ENCODE results near the gene MME.
"Not testable (repeated sequence)": the region's sequence is repeated elsewhere in the genome, so short reads cannot be mapped to it uniquely, and the experiment has no call there.

MME gene

DNA sequence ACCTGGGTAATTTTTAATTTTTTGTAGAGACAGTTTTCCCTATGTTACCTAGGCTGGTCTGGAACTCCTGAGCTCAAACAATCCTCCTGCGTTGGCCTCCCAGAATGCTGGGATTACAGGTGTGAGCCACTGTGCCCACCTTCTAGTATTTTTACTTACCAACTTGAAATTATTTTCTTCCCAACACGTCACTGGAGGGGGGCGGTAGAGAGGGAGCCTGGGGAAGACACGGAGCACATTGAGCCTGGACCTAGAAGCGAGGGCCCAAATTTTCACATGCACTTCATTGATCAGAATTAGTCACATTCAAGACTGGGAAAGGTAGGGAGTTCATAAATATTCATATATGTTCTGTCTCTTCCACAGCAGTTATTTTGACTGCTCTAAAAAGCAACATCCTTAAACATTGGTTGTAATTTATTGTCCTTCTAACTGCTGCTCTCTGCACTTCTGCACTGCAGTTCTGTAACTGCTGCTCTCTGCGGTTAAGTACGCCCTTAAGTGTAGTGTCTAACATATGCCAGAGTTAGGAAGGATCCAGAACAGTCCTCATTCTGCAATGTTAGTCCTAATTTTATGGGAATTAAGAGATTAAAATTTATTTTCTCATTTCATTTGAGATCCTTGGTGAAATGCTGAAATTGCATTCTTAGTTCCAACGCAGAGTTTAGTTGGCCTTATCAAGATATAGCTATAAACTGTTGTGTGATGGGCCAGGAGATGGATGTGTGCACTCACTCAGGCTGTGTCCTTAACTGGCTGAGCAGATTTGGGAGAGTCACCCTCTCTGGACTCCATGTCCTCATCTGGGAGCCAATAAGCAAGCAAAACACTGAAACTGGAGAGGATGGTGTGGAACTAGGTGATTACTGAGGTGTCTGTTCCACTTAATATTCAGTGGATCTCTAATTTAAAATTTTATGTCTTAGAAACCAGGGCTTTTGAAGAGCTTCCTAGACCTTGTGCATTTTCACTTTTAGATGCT is 115.1 kb downstream of the MME start:
- ATAC-seq = no peak

DNA sequence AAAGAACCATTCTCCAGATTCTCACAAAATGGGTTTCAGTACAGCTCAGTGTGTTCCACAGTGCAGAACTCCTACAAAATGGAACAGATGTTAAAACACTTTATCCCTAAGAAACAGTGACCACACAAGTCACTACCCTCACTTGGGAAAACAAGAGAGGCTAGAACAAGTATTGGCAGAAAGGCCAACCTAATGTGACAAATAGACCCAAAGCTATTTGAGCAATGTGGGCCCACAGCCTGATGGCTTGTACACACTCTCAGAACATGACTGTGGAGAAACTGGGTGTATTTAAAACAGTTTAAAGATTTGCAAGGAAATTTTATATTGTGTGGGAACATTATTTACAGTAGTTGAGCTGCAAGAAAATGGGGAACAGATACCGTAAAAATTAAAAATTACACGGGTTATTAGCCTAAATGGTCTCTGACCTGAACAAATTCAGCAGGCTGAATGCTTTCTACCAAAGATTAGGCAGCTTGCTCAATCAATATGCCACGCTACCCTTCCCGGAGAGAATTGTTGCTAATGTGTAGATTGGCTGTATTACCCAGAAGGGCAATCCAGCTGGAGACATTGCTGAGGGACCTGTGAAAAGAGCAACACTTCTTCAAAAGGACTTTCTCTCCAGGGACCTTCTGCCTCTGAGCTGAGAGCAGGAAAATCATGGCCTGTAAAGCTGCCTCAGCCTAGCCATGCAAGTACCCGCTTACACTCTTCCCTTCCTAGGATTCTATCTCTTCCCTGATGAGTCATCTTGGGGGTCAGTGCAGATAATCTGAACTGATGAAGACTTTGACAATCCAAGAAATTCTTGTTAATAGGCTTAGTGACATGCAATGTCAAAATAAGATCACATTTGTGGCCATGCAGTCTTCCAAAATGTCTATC is 116.3 kb downstream of the MME start:
- no peak for ATAC-seq

DNA sequence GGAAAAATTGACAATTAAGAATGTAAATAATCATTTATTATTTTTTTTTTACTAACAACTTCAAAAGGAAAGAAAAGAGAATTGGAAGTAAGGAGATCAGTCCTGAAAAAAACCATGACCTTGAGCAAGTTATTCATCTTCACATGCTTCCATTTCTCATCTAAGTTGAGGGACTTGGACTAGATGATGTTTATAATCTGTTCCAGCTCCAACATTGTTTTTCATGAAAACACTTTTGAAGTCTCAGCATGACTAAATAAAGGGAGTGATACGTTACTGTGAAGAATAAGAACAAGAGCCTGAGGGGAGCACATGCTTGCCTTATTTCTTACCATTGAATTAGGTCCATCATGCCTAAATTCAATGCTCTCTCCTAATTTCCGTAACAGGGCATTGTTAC is 117.7 kb downstream of the MME start:
- no peak for ATAC-seq

DNA sequence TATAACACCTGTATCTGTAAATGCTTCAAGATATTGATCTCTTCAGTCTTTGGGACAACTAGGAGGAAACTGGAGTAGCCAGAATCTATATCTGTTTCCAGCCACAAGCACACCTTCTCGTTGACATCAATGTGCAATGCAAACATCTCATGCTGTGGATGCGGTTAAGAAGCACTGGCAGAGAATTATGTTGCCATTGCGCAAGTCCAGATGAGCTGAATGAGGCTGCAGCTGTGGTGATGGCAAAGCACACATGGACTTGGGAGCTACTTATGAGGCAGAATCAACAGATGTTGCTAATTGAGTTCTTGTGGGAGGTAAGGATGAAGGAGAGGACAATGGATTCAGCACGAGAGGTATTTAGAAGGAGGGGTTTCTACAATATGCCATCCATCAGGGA is 122.5 kb downstream of the MME start:
- ATAC-seq = no peak

DNA sequence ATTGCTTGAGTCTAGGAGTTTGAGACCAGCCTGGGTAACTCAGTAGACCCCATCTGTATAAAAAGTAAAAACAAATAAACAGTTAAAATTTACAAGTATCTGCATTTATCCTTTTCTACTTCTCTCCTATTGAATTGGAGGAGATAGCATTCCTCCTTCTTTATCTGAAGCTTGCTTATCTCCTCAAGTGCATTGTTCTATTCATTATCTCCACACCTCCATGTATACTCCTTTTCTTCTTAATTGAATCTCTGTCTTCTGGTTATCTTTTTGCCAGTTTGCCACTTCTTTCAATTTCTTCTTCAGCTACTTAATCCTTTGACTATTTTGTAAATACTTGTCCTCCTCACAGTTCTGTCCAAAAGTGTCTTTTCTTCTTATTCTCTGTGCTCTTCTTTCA is 124.7 kb downstream of the MME start:
- ATAC-seq = no peak

DNA sequence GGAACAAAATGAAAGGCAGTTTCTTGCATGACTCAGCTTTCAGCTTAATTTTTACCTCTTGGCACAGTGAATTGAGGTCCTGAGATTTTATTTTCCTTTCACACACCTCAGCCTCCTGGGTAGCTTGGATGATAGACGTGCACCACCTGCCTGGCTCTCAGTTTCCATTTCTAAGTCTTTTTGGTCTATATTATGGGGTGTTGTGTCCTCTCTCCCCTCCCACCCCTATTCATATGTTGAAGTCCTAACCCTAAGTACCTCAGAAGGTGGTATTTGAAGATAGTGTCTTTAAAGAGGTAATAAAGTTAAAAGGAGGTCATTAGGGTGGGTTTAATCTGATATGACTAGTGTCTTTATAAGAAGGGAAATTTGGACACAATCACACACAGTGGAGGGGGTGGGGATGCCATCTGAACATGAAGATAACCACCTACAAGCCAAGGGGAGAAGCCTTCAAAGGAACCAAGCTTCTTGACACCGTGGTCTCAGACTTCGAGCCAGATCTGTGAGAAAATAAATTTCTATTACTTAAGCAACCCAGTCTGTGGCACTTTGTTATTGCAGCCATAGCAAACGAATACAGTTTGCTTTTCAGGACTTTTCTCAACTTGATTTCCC is 128.2 kb downstream of the MME start:
- ATAC-seq = no peak

DNA sequence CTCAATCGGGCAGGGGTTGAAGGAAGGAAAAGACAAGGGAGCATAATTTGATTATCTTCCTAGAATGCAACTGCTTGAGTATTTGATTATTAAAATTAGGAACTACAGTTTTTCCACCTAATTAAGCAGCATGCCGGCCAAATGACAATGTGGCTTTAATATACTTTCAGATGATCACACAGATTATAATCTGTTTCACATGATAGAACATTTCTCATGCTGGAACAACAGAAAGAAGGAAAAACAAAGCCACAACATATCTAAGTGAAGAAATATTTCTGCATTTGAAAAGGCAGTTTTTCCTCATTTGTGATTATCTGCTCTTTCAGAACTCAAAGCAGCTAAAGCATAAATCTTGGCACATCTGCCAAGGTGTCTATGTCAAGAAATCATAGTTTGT is 130.6 kb downstream of the MME start:
- ATAC-seq = no peak

DNA sequence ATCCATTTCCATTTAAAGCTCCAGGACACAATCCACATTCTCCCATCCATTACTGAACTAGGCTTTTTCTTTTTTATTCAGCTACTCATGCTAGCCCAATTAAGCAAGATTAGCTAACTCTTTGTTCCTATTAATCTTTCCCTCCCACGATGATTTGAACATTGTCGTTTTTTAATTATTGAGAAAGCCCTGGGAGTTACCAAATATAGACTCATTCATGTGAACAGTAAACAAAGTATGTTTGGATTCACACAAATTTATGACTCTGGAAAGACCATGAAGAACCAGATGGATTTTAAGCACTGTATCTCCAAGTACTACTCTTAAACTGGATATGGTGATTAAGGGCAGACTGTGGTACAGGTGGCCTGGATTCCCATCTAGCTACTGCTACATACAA is 131.1 kb downstream of the MME start:
- no peak for ATAC-seq

DNA sequence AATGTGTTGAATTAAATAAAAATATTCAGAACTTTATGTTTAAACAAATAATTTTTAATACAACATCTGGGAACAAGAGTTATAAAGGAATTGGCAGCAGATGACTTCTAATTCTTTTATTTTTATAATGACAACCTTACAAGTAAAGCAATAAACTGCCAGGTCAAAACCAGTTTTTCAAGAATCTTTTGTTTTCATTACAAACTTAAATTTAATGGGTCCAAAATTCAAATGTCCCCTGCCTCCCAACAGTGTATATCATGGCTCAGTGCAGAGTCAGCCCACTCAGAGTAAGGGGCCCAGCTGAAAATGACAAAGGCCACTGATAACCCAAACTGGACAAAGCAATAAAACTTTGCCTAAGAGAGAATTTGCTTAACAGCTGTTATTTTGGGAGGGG is 131.8 kb downstream of the MME start:
- no peak for ATAC-seq

DNA sequence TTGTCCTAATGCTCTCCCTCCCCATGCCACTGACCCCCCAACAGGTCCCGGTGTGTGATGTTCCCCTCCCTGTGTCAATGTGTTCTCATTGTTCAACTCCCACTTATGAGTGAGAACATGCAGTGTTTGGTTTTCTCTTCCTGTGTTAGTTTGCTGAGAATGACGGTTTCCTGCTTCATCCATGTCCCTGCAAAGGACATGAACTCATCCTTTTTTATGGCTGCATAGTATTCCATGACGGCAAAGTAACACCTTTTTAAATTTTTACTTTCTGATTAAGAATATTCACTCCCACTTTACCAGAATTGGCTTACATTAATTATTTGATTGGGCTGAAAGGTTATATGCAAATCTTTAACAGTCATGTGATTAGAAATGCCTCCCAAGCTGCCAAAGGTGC is 135.9 kb downstream of the MME start:
- ATAC-seq = not testable (repeated sequence)

DNA sequence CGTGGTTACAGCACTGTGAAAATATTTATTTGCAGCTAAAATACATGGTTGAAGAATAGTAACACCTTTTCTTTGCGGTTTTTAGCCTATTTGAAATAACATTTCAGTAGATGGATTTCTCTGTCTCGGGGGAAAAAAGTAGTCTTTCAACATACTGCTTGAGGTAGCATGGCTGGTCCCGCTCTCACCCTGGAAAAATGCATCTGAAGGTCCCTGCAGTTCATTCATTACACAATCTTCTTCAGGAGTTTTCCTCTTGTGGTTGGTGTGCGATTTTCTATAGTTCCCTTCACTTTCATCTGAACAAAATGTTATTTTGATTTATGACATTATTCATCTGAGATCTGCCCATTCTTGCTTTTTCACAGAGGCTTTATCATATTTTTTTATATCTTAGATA is 137.5 kb downstream of the MME start:
- no peak for ATAC-seq

DNA sequence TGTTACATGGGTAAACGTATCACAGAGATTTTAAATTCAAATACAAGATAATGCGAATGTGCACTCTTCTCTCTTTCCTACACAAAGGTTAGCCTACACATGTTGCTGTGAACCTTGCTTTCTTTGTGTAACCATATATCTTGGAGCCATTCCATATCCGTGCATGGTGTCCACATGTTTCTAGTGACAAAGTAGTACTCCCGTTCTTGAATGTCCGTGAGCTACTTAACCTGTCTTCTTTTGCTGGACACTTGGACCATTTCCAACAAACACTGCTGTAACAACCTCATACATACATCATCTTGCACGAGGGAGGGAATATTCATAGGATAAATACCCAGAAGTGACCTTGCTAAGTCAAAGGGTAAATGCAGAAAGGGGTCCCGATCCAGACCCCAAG is 138.3 kb downstream of the MME start:
- no peak for ATAC-seq

DNA sequence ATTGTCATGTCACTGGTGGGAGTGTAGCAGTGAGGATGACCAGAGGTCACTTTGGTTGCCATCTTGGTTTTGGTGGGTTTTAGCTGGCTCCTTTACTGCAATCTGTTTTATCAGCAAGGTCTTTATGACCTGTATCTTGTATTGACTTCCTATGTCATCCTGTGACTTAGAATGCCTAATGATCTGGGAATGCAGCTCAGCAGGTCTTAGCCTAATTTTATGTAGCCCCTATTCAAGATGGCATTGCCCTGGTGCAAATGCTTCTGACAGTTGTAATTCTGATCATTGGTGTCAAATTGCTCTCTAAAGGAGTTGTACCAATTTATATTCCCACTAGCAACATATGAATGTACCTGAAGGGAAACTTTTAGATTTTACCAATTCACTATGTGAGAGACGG is 139.0 kb downstream of the MME start:
- no peak for ATAC-seq

DNA sequence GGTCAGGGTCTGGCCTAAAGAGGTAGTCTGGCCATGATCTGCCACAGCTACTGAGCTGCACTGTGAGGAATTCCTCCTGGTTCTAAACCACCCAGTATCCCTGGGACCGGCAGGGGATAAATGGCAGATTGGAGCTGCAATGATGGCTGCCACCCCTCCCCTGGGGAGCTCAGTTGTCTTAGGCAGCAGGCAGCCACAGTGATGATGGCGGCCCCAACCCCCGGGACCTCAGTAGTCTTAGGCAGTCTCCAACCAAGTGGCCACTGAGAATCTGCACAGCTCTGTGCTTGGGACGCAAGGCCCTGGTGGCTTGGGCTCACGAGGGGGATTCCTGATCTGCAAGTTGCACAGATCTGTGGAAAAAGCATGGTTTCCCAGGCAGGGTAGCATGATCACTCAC is 145.3 kb downstream of the MME start:
- ATAC-seq = no peak

DNA sequence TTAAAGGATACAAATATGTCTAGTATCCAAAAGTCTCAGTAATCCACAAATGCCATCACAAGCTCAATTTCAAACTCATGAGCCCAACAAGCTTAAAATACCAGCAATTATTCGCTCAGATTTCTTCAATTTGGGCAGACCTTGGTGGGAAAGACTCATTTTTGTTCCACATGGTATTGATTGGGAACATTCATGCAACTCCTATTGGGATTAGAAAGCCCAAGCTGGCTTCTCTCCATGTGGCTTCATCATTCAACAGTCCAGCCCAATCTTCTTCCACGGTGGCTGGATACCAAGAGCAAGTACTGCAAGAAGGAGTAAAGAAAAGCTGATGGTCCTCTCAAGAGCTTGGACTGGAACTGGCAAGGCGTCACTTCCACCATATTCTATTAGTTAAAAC is 147.0 kb downstream of the MME start:
- no peak for ATAC-seq

DNA sequence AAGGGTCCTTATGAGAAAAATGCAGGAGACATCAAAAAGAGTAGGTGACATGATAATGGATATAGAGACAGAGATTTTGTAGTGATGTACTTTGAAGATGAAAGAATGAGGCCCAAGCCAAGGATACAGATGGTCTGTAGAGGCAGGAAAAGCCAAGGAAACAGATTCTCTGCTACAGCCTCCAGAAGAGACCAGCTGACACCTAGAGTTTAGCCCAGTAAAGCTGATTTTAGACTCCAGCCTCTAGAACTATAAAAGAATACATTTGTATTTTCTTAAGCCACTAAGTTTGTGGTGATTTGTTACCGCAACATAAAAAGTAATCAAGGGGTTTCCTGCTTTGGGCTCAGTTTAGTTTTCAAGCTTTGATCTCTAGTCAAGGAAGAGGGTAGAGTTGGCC is 148.6 kb downstream of the MME start:
- ATAC-seq = no peak

DNA sequence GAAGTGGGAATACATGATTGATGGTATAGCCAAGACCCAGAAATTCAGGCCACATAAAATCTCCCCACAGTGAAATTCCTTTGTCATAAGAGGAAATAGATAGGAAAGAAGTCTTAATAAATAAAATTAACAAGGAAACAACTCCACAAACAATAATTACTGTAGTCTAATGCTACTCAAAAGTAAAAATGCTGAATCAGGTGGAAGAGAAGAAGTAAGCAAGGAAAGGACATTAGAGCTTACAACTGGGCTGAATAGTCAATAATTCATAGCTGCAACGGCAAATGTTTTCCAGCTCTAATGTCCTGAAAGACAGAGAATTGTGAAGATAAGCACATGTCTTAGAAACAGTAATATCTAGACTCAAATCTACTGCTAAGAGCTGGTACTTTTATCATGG is 149.0 kb downstream of the MME start:
- ATAC-seq = no peak

DNA sequence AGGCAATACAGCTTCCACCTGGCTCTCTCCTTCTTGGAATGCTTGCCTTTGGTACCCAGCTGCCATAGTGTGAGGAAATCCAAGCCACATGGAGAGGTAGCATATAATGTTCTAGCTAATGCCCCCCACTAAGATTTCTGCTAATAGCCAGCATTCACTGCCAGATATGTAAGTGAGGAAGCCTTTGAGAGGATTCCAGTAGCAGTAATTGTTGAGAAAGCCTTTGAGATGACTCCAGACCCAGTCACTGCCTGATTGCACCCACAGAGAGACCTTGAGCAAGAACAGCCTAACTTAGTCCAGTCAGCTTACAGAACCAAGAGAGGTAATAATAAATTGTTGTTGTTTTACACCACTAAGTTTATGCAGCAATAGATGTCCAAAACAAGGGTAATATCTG is 150.3 kb downstream of the MME start:
- ATAC-seq = no peak

DNA sequence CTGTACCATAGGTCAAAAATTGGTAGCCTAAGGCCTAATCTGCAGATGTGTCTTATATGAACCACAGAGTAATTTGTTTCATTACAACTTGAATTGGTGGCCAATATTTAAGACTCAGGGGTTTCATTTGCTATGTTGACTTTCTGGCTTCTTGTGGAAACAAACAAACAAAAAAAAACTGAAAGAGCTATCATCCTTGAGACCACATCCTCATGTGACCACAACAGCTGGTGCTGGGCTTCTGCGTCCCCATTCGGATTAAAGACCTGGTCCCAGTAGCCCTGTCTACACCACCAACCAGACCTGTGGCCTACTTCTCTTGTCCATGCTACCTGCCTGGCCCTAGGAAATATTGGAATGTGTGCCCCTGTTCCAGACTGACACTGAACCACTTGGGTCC is 151.7 kb downstream of the MME start:
- ATAC-seq = no peak

DNA sequence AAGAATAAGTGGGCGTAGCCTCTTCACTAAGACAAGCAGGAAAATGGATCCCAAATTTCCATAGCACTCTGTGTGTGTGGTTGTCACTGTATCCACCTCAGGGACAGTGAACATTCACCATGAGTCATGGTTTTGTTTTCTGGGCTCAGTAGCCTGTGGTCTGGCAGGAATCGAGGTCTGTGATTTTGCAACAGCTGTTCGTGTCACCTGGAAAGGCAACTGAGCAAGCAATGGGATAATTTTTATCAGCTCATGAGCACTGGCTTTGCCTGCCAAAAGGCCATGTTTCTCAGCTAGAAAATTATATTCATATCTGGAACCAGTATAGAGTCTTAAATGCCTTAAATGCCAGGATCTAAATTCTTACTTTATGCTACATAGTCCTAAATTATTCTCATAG is 152.5 kb downstream of the MME start:
- ATAC-seq = no peak

DNA sequence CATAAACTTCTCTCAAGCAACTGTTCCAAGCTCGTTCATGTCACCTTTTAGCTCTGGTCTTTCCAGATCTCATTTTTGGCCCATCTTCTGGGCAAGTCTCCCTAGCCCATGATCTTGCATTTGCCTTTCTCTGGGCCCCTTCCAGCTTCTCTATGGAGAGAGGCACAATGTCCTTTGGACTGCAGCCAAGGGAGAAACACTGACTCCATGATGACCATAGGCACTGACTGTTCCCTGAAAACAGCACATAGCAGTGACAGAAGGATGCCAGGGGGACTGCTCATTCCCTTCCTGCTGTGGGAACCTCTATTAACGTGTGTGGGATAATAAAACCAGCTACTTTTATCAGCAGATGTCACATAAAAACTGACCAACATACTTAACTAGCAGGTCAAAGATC is 153.1 kb downstream of the MME start:
- no peak for ATAC-seq
